SU-DHL-6 (cell line): ENCODE measurements around the gene TMEM11.

Experiments
- CTCF ChIP-seq: fragments of 200-600 bp; sonication (generic); IDR thresholded peaks from one replicate; pipeline ENCODE4 v1.5.1; 2017; ENCODE audit warnings: antibody characterized with exemption, mild to moderate bottlenecking, low read length, moderate library complexity; ENCODE audit not compliant: insufficient read depth, poor library complexity, severe bottlenecking
- EZH2phosphoT487 ChIP-seq: fragments of 200-600 bp; sonication (generic), shearing (Covaris generic); conservative IDR thresholded peaks from 2 replicates; pipeline ENCODE4 v1.6.1; 2018; ENCODE audit warnings: mild to moderate bottlenecking, antibody characterized with exemption, low read length, moderate library complexity, mixed read lengths

GRCh38 chr17:21215935-21216334, 2.0 kb upstream of the TMEM11 start:
- TF ChIP-seq CTCF (no peak), EZH2phosphoT487 (no peak)
